ENCODE measurements around the gene INO80E. TPM values are rescaled to one million over a fixed set of nuclear protein-coding genes. Genes with fewer than 3 reads are reported as not detected.
A peak's percentile ranks its signal among the peaks of the same experiment; 100 is the strongest.

The INO80E gene
- total RNA-seq, 4 donors from 2014 or later = 45.4 to 74.8 (median 55.5) TPM

- Histone ChIP-seq H3K36me3 (peaks cover 0 to 58% of the 10 kb centered on the region in 2 donors), H3K27ac (peak overlapping the region; percentile 13 to 100 (median 96)), H3K4me1 (peaks cover 23 to 26% of the 10 kb centered on the region in 2 donors), H3K9me3 (no peaks in the 10 kb centered on the region), H3K27me3 (no peaks in the 10 kb centered on the region), H3K4me3 (no peak overlapping the region)
- ATAC-seq (no peak), DNase-seq (no peak)
- TF ChIP-seq CTCF (IDR thresholded peaks at IDR 0.05 in 4 of 5, conservative IDR thresholded peaks at IDR 0.05 in 1 of 5) = no peak
- TF ChIP-seq POLR2A (IDR thresholded peaks at IDR 0.05) = no peak
- intact Hi-C loops (cut with DNase I; ENCODE audit: low total_unique reads) = loop anchor here (5.0 kb wide), 1 partner anchor 166 kb away; the partner anchor contains the start of gene PRRT2
- in situ Hi-C loops (cut with MboI; ENCODE audit: low sequenced_read_pairs in 4 of 4) = loop anchor here in 1 of 4 donors (10.0 kb wide), 1 partner anchor 54 kb away; the partner anchor contains the start of gene KCTD13
Observed at GRCh38 chr16:29978564-29979270, 17.3 kb upstream of the INO80E start.

GRCh38 chr16:29982560-29983419, 13.3 kb upstream of the INO80E start:
- Histone ChIP-seq H3K9me3 (no peaks in the 10 kb centered on the region), H3K27ac (no peak overlapping the region), H3K4me3 (no peak overlapping the region), H3K36me3 (peaks cover 0 to 99% of the 10 kb centered on the region in 2 donors), H3K27me3 (no peaks in the 10 kb centered on the region), H3K4me1 (peaks cover 0 to 3% of the 10 kb centered on the region in 2 donors)
- no peak for TF ChIP-seq POLR2A (IDR thresholded peaks at IDR 0.05)
- TF ChIP-seq CTCF (IDR thresholded peaks at IDR 0.05 in 4 of 5, conservative IDR thresholded peaks at IDR 0.05 in 1 of 5) = no peak
- no peak for DNase-seq
- in situ Hi-C loops (cut with MboI; ENCODE audit: low sequenced_read_pairs in 4 of 4) (no loop called here), intact Hi-C loops (cut with DNase I; ENCODE audit: low total_unique reads) (no loop called here)
- ATAC-seq = no peak

- H3K27me3 ChIP-seq = no peaks in the 10 kb centered on the region
- H3K4me1 ChIP-seq = peaks cover 0 to 3% of the 10 kb centered on the region in 2 donors
- ATAC-seq (no peak), DNase-seq (no peak)
- in situ Hi-C loops (cut with MboI; ENCODE audit: low sequenced_read_pairs in 4 of 4) = no loop called here
- TF ChIP-seq POLR2A (IDR thresholded peaks at IDR 0.05) (no peak), CTCF (IDR thresholded peaks at IDR 0.05 in 4 of 5, conservative IDR thresholded peaks at IDR 0.05 in 1 of 5) (no peak)
- H3K9me3 ChIP-seq = no peaks in the 10 kb centered on the region
- no peak overlapping the region for H3K4me3 ChIP-seq
- H3K27ac ChIP-seq = no peak overlapping the region
- peaks cover 0 to 100% of the 10 kb centered on the region in 2 donors for H3K36me3 ChIP-seq
- intact Hi-C loops (cut with DNase I; ENCODE audit: low total_unique reads) = no loop called here
Observed at GRCh38 chr16:29983420-29984136, 12.5 kb upstream of the INO80E start.

GRCh38 chr16:29984137-29984763, 11.8 kb upstream of the INO80E start:
- Histone ChIP-seq H3K36me3 (peaks cover 0 to 100% of the 10 kb centered on the region in 2 donors), H3K27ac (peak overlapping the region in 3 of 4 donors; percentile 15 to 37 (median 18)), H3K27me3 (no peaks in the 10 kb centered on the region), H3K9me3 (no peaks in the 10 kb centered on the region), H3K4me3 (no peak overlapping the region), H3K4me1 (peaks cover 0 to 3% of the 10 kb centered on the region in 2 donors)
- DNase-seq (no peak), ATAC-seq (no peak)
- in situ Hi-C loops (cut with MboI; ENCODE audit: low sequenced_read_pairs in 4 of 4) (no loop called here), intact Hi-C loops (cut with DNase I; ENCODE audit: low total_unique reads) (no loop called here)
- no peak for TF ChIP-seq POLR2A (IDR thresholded peaks at IDR 0.05)
- TF ChIP-seq CTCF (IDR thresholded peaks at IDR 0.05 in 4 of 5, conservative IDR thresholded peaks at IDR 0.05 in 1 of 5) = no peak

Data from gastrocnemius medialis (tissue), 4 donors.